ENCODE data around the gene PPP1R13B.

DNA sequence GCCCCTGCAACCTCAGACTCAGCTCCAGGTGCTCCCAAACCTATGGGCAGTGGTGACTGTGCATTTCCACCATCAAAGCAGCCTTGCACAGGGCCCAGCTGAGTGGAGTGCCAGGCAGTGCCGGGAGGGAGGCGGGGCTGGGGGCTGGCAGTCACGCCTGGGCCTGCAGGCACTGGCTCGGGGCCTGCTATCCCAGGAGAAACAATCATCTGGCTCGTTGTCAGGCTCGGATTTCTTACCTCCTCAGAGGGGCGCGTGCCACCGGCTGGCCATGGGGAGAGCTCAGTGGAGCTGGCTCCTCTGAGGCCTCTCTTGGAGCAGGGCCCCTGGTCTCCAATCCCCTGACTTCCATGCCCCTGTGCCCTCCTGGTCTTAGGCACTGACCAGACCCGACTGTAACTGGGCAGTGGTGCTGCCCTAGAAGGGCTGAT lies 20.2 kb upstream of the PPP1R13B start:
- no peak for TF ChIP-seq ESRRA (CRISPR knock-in tag; IDR thresholded peaks at IDR 0.05; ENCODE audit: borderline replicate concordance)
- TF ChIP-seq SOX15 (CRISPR knock-in tag; IDR thresholded peaks at IDR 0.05) = no peak
- TF ChIP-seq, protein P1, sequence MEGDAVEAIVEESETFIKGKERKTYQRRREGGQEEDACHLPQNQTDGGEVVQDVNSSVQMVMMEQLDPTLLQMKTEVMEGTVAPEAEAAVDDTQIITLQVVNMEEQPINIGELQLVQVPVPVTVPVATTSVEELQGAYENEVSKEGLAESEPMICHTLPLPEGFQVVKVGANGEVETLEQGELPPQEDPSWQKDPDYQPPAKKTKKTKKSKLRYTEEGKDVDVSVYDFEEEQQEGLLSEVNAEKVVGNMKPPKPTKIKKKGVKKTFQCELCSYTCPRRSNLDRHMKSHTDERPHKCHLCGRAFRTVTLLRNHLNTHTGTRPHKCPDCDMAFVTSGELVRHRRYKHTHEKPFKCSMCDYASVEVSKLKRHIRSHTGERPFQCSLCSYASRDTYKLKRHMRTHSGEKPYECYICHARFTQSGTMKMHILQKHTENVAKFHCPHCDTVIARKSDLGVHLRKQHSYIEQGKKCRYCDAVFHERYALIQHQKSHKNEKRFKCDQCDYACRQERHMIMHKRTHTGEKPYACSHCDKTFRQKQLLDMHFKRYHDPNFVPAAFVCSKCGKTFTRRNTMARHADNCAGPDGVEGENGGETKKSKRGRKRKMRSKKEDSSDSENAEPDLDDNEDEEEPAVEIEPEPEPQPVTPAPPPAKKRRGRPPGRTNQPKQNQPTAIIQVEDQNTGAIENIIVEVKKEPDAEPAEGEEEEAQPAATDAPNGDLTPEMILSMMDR (IDR thresholded peaks at IDR 0.05) = no peak
- no peak for TF ChIP-seq NFE2L1 (CRISPR knock-in tag; IDR thresholded peaks at IDR 0.05)
- TF ChIP-seq, protein P2, sequence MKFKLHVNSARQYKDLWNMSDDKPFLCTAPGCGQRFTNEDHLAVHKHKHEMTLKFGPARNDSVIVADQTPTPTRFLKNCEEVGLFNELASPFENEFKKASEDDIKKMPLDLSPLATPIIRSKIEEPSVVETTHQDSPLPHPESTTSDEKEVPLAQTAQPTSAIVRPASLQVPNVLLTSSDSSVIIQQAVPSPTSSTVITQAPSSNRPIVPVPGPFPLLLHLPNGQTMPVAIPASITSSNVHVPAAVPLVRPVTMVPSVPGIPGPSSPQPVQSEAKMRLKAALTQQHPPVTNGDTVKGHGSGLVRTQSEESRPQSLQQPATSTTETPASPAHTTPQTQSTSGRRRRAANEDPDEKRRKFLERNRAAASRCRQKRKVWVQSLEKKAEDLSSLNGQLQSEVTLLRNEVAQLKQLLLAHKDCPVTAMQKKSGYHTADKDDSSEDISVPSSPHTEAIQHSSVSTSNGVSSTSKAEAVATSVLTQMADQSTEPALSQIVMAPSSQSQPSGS (CRISPR knock-in tag; IDR thresholded peaks at IDR 0.05; ENCODE audit: borderline replicate concordance, low read depth) = no peak
- no peak for TF ChIP-seq CREM (CRISPR knock-in tag; IDR thresholded peaks at IDR 0.05)
- no peak for TF ChIP-seq TCF7 (CRISPR knock-in tag; IDR thresholded peaks at IDR 0.05; ENCODE audit: low read depth)
- TF ChIP-seq, protein P3, sequence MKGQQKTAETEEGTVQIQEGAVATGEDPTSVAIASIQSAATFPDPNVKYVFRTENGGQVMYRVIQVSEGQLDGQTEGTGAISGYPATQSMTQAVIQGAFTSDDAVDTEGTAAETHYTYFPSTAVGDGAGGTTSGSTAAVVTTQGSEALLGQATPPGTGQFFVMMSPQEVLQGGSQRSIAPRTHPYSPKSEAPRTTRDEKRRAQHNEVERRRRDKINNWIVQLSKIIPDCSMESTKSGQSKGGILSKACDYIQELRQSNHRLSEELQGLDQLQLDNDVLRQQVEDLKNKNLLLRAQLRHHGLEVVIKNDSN (CRISPR knock-in tag; IDR thresholded peaks at IDR 0.05) = no peak
- TF ChIP-seq SP1 (CRISPR knock-in tag; conservative IDR thresholded peaks at IDR 0.05) = no peak
- no peak for TF ChIP-seq ZNF121 (CRISPR knock-in tag; IDR thresholded peaks at IDR 0.05)

Data from WTC11 (cell line).